Fibroblast of gingiva (primary cell): Measurements from ENCODE around the gene PPDPF.
"Not testable (repeated sequence)": the region's sequence is repeated elsewhere in the genome, so short reads cannot be mapped to it uniquely, and the experiment has no call there.

Experiments used
- DNase-seq: peaks from one replicate; pipeline ENCODE4 v3.0.0-alpha.2; 2011; ENCODE audit warnings: low read depth

The PPDPF gene, protein sequence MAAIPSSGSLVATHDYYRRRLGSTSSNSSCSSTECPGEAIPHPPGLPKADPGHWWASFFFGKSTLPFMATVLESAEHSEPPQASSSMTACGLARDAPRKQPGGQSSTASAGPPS

DNA sequence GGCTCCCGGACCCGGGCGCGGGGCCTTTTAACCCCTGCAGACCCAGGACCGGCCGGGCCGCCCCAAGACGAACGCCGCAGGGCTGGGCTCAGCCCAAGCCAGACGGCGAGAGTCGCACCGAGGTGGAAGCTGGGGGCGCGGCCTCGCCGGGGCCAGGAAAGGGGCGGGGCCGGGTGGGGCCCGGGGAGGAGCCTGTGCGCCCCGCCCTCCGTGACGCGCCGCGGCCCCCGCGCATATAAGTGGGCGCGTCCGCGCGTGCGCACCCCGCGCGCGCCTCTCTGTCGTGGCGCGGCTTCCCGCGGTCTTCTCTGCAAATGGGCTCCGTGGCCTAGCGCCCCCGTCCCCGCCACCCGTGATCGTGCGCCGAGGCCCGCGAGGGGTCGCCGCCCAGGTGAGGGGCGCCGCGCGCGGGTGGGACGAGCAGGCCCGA lies at the start of gene PPDPF:
Gene PPDPF (plus strand): TSS at position 262 of the 430 bp plus-strand sequence. CDS start 544 bp downstream, outside the sequence.
- peak; percentile 76 for DNase-seq

DNA sequence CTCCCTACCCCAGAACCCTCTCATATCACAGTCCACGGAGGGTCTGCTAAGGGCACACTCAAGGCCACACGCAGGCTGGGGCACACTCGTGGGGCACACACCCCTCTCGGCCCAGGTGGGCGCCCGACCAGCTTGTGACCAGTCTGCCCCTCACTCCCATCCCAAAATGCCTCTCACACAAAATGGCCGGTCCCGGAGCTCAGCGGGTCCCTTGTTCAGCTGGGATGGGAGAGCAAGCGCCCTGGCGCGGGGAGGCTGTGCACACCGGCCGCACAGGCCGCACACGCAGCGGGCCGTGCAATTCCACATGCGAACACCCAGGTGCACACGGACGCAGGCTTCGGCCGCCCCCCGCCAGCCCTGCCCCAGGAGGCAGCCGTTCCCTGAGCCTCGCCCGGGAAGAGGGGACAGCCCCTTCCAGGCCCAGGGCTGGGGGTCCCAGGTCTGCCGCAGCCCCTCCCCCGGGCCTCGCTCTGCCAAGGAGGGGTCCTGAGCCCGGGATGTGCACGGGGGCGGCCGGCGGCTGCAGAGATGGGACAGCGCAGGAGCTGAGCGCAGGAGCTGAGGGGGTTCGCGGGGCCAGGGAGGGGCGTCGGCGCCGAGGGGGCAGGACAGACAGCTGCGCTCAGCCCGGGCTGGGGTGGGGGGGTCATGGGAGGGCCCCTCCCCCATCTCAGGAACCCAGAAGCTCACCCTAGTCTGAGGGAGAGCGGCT lies 49.4 kb upstream of the PPDPF start:
- no peak for DNase-seq

DNA sequence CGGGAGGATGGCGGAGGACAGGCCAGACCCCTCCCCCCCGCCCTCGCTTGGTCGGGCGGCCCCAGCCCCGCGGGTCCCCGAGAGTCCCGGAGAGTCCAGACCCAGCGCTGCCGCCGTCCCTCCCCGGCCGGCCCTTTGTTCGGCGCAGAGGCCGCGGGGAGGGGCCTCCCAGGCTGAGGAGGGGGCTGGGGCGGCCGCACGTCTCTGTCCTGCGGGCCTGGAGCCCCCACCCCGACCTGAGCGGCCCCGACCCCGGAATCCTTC lies 48.9 kb upstream of the PPDPF start:
- no peak for DNase-seq

DNA sequence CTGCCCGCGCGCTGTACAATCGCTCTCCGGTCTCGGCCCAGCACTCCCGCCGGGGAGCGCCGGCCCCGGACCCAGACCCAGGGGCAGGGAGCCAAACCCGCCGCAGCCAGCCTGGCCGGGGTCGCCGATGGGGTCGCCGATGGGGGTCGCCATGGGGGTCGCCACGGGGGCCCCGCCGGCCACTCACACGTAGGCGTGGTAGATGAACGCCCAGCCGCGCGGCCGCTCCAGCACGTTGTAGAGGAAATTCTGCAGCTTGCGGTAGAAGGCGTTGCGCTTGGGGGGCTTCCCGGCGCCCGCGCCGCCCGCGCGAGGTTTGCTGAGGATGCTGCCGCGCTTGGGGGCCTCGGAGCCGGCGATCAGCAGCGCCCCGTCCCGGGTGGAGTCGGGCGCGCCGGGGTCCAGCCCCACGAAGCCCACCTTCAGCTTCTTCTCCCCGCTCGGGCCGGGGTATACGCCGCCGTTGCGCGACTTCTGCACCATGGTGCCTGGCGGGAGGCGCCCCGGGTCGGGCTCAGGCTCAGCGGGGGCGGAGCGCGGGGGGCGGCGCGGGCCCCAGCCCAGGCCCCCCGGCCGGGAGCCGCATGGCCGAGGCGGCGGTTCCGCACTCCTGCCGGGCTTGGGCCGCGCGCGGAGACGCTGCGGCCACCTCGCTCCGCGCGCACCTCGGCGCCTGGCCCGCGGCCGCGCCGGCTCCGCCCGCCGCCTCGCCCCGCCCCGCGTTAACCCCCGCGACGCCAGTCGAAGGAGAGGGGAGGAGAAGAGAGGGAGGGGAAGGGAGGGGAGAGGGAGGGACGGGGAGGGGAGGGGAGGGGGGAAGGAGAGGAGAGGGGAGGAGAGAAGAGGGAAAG lies 48.4 kb upstream of the PPDPF start, which contains the start of gene KCNQ2:
Gene KCNQ2 (minus strand): TSS at position 675 of the 851 bp plus-strand sequence. CDS start 192 bp downstream, at position 483.
- DNase-seq: no peak

DNA sequence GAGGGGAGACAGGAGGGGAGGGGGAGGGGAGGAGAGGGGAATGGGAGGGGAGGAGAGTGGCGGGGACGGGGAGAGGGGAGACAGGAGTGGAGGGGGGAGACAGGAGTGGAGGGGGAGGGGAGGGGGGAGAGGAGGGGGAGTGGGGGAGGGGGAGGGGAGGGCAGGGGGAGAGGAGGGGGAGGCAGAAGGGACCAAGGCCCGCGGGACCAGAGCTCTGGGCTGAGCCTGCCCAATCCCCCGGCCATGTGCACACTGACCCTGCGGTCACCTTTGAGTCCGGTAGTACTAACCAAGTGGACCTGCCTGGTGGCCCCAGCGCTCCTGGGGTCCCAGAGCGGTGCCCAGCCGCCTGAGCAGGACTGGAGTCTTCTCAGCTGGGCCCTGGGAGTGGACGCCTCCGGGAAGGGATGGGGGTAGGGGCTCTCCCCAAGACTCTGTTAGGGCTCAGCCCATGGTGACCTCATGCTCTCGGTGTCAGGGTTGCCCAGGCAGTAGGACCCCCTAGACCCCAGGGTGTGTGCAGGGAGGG lies 47.6 kb upstream of the PPDPF start:
- no peak for DNase-seq

DNA sequence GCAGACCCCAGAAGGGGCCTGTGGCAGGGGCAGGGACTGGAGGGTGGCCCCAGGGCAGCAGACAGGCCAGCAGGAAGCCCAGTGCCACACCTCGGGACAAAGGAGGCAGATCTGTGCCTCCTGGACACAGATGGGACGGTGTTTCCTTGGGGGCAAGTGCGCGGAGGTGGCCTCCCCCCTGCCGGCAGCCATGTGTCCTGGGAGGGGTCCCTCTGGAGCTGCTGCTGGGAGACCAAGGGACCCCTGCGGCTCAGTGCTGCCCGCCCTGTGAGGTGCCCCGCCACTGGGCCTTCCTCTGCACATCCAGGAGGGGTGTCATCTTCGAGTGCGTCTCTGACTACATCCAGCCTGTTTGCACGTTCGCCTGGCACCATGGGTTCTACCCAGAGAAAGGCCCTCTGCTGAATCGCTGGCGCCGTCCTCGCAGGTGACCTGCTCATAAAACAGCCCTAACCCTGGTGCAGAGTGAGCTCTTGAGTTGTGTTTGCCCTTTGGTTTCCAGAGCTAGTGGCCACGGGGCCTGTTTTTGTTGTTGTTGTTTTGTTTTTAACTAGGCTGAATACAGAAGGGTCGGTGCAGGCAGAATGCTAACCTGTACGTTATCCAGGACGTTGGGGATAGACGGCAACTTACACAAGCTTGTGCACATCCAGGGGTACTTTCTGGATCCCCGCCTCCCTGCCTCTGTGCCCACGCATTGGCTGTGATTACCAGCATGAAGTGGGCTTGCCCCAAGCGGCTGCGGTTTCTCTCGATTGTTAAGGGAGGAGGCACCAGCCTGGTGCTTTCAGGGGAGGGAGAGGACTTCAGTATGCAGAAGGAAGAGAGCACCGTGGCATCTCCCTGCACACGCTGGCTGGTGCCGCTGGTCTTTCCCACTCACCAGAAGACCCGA lies 46.8 kb upstream of the PPDPF start:
- DNase-seq: no peak

DNA sequence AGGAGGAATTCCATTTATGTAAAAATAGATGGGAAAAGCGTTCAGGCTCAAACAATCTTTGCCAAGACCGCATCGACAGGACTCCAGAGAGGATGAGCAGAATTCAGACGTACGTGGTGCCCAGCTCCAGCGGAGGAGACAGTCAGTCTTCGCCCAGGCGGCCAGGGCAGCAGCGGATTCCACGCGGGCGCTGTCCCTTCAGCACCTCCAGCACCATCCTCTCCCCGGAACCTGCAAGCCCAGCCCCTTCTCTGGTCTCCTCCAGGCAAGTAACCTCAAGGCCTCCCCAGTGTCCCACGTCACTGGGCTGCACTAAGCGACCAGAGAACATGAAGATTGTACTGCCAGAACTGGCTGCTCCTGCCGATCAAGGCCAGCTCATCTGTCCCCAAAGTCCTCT lies 45.4 kb upstream of the PPDPF start:
- no peak for DNase-seq

DNA sequence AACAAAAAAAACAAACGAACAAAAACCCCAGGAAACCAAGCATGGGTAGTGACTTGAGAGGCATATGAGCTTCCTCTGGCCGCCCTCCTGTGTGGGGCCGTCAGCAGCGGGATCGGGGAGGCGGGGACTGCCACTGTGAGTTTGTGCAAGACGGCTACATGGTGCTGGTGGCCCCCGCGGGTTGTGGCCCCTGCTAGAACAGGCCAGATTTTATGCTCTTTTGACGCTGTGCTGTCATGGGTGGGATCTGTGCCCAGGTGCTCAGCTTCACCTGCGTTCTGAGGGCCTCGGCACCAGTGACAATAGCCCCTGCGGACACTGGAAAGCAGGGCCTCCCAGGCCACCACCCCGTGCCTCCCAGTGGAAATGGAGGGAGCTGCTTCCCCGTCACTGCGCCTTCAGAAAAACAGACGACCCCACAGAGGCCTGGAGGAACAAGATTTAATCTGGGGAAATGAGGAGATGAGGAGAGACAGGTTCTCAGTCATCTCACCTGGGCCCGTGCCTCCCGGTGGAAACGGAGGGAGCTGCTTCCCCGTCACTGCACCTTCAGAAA lies 43.4 kb upstream of the PPDPF start:
- DNase-seq: no peak

DNA sequence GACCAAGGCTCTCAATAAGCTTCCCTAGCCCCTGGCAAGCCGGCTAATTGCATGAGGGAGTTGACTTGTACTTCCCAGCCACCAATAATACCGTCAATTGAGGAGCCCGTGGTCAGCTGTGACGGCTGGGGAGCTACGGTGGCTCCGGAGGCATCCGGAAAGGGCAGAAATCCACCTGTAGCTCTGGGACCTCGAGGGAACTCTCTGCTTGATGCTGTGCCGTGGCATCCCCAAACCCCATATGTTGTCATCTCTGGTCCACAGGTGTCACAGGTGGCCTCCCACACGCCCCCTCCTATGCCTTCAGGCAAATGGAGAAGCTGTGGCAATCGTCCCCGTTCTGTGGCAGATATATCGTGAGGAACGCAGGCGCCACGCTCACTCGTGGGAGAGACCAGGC lies 42.6 kb upstream of the PPDPF start:
- DNase-seq: no peak

DNA sequence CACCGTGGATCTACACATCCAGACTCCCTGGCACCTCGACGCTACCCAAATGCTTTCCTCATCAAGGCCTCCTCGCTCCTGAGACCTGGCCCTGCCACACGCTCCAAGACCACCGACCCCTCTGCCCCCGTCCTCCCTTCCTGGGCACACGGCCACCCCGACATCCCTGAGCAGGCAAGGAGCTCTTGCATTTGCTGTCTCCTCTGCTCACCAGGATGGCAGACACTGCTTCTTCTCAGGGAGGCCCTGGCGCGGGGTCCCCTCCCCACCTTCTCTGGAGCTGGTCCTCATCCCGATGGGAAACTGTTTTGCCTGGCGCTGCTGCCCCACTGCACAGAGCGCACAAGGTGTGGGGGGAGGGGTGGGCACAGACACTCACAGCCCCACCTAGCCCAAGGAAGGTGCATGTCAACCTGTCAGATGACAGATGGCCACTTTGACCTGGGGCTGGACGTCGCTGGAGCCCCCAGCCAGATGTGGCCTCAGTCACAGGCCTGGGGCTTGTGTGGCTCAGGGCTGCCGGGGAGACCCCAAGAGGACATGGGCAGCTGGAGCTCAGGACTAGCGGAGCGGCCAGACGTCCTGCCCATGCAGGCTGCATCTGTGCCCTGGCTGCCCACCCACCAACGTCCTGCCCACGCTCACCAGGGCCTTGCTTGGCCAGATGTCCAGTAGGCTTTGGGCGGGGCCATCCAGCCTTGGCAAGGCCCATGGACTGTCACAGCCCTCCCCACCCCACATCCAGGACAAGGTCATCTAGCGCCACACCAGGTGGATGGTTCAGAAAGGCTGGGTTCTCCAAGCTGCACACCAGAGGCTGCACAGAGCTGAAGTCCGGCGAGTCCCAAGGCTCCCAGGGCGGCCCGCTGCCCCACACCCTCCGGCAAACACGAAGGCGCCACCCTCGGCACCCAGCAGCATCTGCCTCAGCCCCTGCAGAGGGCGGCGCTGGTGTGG lies 41.9 kb upstream of the PPDPF start:
- DNase-seq: no peak

DNA sequence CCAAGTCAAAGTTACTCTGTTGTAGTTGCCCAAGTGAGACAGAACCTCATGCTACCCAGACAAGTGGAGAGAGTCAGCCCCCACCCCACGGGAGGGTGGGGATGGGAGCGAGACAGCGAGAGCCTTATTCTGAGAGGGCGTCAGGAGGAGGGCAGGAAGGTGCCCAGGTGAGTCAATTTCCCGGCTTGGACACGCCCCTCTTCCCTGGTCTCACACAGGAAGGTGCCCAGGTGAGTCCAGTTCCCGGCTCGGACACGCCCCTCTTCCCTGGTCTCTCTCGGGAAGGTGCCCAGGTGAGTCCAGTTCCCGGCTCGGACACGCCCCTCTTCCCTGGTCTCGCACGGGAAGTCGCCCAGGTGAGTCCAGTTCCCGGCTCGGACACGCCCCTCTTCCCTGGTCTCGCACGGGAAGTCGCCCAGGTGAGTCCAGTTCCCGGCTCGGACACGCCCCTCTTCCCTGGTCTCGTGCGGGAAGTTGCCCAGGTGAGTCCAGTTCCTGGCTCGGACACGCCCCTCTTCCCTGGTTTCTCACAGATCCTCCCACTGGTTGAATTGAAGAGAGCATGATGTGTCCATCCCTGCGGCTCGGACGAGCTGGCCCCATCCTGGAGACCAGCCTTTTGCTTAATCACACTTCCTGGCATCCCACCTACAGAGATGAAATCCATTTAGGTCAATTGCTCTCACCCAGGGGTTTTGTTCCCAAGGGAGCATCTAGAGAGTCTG lies 40.7 kb upstream of the PPDPF start:
- DNase-seq: not testable (repeated sequence)

DNA sequence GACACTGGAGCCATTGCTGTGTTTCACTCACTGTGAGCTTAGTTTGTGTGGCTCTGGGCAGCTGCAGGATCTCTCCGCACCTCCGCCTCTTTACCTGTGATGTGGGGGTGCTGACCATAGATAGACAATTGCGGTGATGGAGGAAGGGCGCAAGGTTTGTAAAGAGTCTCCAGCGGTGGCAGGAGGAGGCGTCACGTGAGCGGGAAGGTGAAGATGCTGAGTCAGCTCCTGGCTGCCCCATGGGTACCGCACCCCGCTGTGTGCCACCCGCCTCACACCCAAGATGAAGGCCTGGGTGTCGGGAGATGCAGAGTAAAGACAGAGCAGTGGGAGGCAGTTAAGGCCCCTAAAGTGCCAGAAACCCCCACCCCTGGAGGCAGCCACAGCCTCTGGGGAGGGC lies 39.1 kb upstream of the PPDPF start:
- DNase-seq: no peak

DNA sequence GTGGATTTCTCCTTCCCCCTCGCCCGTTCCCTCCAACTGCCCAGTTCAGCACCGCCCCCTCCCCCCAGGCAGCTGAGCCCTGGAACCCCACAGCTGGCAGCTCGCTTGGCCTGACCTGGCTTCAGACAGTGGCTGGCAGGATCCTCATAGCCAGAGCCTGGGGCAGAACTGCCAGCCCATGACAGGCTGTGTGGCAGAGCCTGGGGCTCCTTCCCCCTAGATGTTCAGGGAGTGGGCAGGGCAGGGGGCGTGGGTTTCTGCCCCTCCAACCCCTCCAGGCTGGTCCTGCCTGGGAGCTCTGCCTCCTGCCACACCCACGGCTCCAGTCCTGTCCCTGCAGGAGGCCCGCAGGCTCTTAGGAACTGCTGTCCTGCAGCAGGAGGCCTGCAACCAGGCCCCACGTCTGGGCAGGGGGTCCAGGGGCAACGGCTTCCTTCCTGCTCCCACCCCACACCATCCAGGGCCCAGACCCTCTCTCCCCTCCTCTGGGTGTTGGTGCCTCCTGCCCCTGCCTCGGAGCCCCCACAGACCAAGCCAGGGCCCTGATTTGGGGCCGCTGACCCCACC lies 38.5 kb upstream of the PPDPF start:
- no peak for DNase-seq

DNA sequence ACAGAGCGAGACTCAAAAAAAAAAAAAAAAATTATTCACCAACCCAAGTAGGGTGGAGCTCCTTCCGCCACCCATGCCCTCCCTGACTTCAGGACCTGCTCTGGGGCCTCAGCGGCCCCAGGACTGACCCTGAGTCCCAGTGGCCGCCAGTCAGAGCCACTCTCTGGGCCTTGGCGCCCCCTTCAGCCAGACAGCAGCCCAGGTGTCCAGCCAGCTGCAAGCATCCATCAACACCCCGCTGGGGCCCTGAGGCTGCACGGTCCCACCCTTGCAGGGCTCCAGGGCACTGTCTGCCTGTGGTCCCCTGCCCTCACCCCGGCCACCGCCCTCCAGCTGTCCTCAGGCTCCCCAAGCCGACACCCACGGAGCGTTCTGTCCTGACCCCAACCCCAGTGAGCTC lies 36.7 kb upstream of the PPDPF start:
- DNase-seq: no peak

DNA sequence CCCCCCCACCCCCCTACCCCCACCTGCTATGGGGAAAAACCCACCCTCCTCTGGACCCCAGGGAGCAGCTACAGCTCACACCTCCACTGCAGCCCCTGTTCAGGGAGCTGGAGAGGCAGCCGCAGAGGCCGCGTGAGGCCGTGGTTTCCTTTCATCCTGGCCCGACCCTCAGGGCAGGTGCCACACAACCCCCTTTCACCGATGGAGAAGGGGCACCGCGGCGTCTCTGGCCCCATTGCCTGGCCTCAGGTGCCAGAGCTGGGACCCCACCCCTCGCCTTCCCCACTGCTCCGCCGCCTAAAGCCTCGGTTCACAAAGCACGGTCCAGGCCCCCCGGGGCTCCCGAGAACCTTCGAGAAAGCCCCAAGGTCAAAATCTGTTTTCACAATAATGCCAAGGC lies 36.3 kb upstream of the PPDPF start:
- no peak for DNase-seq

DNA sequence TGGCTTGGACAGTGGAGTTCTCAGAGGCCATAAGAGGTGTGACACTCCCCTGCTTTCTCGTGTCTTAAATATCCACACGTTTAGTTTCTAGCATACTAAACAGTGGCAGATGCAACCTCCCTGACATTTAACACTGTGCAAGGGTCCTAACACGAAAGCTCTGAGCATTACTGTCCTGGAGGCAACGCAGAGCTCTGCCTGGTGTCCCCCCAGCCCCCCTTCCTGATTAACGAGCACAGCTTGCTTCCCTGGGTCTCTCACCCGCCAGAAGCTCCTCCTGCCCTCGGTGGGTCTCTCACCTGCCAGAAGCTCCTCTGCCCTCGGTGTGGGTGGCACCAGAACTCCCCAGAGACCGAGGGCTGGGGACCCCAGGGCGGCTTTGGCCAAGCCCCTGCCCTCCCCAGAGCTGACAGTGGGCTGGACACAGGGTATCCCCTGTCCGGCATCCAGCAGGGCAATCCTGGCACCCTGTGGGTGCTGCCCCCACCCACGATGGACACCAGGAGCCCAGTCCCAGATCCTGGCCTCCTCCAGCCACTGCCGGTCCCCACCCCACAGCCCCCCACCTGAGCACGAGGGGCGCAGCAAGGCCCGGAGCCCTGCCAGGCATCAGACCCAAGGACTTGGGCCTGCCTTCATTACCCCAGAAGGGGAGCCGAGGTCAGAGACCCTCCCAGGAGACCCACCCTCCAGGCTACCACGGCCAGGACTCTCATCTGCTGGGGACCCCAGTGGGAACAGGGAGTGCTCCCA lies 35.7 kb upstream of the PPDPF start:
- DNase-seq: no peak

DNA sequence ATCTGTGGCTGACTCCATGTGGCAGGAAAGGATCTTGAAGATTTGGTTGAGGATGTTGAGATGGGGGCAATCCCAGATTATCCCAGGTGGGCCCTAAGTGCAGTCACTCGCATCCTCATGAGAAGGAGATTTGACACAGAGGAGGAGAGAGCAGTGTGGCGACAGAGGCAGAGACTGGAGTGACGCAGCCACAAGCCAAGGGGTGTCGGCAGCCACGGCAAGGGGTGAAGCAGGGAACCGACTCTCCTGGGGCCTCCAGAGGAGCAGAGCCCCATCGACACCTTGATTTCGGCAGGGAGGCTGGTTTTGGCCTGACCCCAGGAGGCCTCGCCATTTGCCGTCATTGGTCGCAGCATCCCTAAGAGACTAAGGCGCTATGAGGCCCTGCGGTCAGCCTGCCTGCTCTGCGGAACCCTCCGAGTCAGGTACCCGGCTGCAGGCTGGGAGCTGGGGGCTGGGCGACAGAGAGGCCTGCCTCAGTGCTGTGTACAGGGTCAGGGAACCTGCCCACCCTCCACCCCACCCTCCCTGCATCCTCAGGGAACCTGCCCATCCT lies 34.2 kb upstream of the PPDPF start:
- no peak for DNase-seq

DNA sequence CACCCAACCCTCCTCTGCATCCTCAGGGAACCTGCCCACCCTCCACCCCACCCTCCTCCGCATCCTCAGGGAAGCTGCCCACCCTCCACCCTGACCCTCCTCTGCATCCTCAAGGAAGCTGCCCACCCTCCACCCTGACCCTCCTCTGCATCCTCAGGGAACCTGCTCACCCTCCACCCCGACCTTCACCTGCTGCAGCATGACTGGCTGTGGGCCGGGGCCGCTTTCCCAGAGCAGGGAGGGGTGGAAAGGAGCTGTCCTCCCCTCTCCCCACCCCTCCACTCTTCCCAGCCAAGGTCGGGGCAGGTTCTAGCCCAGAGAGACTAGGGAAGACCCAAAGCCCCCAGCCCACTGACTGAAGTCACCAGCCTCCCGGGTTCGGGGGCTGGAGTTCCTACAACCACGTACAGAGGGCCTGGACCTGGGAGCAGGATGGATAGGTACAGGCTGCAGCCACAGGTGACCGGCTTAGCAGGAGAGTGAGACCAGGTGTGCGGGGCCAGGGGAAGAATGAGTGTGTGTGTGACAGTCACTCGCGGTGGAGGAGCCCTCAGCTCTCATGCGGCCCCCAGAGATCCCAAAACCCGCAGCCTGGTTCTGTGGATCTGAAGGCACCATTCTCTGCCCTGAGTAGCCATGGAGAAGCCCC lies 33.3 kb upstream of the PPDPF start:
- DNase-seq: no peak
